Gastroesophageal sphincter (tissue), 3 donors: ENCODE measurements around the gene ARID1B.

ENCODE experiments used
- POLR2AphosphoS5 ChIP-seq: sonication (generic); formaldehyde crosslinking; IDR thresholded peaks from one replicate; pipeline ENCODE4 v1.6.1; 2017; ENCODE audit warnings: antibody characterized with exemption
- TF ChIP-seq, protein P1 (sequence below), 4 experiments: fragments of 200-600 bp in 2 of 4; fragments of 450-650 bp in 2 of 4; sonication (generic) in 1 of 4; IDR thresholded peaks; one replicate each; pipeline ENCODE4 v1.5.1; 2017 to 2019; ENCODE audit warnings: antibody characterized with exemption in 4 of 4, mild to moderate bottlenecking in 2 of 4, moderate library complexity in 2 of 4

GRCh38 chr6:157194110-157194509 lies 416.9 kb downstream of the ARID1B start:
- TF ChIP-seq, protein P1, sequence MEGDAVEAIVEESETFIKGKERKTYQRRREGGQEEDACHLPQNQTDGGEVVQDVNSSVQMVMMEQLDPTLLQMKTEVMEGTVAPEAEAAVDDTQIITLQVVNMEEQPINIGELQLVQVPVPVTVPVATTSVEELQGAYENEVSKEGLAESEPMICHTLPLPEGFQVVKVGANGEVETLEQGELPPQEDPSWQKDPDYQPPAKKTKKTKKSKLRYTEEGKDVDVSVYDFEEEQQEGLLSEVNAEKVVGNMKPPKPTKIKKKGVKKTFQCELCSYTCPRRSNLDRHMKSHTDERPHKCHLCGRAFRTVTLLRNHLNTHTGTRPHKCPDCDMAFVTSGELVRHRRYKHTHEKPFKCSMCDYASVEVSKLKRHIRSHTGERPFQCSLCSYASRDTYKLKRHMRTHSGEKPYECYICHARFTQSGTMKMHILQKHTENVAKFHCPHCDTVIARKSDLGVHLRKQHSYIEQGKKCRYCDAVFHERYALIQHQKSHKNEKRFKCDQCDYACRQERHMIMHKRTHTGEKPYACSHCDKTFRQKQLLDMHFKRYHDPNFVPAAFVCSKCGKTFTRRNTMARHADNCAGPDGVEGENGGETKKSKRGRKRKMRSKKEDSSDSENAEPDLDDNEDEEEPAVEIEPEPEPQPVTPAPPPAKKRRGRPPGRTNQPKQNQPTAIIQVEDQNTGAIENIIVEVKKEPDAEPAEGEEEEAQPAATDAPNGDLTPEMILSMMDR (IDR thresholded peaks at IDR 0.05) = no peak
- no peak for TF ChIP-seq POLR2AphosphoS5
